ENCODE results near the gene FIP1L1. TPM values are rescaled to one million over a fixed set of nuclear protein-coding genes. Genes with fewer than 3 reads are reported as not detected.

FIP1L1 gene
- polyA plus RNA-seq, 1 of the 3 experiments (the other 2 are of a cell fraction): 20.3 TPM

- CTCF ChIA-PET: interaction anchor here (1.2 kb wide), 1 partner anchor 62 kb away, joined by 3 read pairs; no protein-coding TSS in a partner anchor
- Histone ChIP-seq H3K36me3 (replicated peaks in 1 of 2; ENCODE audit: control insufficient read depth in 1 of 2, insufficient read depth in 2 of 2, low read length in 1 of 2) (peaks cover 5 to 12% of the 10 kb centered on the region in 2 experiments), H3K4me2 (peak overlapping the region; percentile 83), H2AFZ (ENCODE audit: low read depth) (peak overlapping the region; percentile 91), H3F3A (replicated peaks; ENCODE audit: insufficient read depth) (no peaks in the 10 kb centered on the region), H3K27me3 (ENCODE audit: insufficient read depth) (no peaks in the 10 kb centered on the region), H3K4me3 (ENCODE audit: low read depth in 2 of 2, low read length in 1 of 2) (peak overlapping the region; percentile 82 to 96), H3K4me1 (ENCODE audit: control insufficient read depth in 1 of 2, insufficient read depth in 2 of 2, low read depth in 1 of 2, low read length in 1 of 2) (peaks cover 8 to 12% of the 10 kb centered on the region in 2 experiments; a peak in 3 of 4 replicates), H4K20me1 (ENCODE audit: insufficient read depth) (peaks cover 18% of the 10 kb centered on the region), H3K9ac (peak overlapping the region; percentile 88; the same call in 1 of the 2 replicates), H3K9me2 (no peaks in the 10 kb centered on the region), H3K9me3 (no peaks in the 10 kb centered on the region), H3K79me2 (ENCODE audit: insufficient read depth) (peaks cover 44% of the 10 kb centered on the region), H3K27ac (ENCODE audit: low read depth in 2 of 2, low read length in 1 of 2) (peak overlapping the region; percentile 74 to 79; a peak in 3 of 4 replicates)
- DNase-seq: peak; percentile 19
- WGBS (ENCODE audit: low lambda C conversion rate): 83% methylated on average over 5 of the region's 5 CpGs
- POLR2A ChIA-PET: interaction anchor here (1.2 to 2.3 kb wide), 3 partner anchors 11 to 326 kb away, joined by 3 to 7 read pairs (median 6); partner anchors contain the start of gene SCFD2
- TF ChIP-seq, protein P1, sequence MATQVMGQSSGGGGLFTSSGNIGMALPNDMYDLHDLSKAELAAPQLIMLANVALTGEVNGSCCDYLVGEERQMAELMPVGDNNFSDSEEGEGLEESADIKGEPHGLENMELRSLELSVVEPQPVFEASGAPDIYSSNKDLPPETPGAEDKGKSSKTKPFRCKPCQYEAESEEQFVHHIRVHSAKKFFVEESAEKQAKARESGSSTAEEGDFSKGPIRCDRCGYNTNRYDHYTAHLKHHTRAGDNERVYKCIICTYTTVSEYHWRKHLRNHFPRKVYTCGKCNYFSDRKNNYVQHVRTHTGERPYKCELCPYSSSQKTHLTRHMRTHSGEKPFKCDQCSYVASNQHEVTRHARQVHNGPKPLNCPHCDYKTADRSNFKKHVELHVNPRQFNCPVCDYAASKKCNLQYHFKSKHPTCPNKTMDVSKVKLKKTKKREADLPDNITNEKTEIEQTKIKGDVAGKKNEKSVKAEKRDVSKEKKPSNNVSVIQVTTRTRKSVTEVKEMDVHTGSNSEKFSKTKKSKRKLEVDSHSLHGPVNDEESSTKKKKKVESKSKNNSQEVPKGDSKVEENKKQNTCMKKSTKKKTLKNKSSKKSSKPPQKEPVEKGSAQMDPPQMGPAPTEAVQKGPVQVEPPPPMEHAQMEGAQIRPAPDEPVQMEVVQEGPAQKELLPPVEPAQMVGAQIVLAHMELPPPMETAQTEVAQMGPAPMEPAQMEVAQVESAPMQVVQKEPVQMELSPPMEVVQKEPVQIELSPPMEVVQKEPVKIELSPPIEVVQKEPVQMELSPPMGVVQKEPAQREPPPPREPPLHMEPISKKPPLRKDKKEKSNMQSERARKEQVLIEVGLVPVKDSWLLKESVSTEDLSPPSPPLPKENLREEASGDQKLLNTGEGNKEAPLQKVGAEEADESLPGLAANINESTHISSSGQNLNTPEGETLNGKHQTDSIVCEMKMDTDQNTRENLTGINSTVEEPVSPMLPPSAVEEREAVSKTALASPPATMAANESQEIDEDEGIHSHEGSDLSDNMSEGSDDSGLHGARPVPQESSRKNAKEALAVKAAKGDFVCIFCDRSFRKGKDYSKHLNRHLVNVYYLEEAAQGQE (IDR thresholded peaks at IDR 0.05; ENCODE audit: low read depth, low read length): no peak
- TF ChIP-seq POLR2AphosphoS5 (IDR thresholded peaks at IDR 0.05; ENCODE audit: low read depth, low read length) (no peak), CHD2 (IDR thresholded peaks at IDR 0.05; ENCODE audit: low read length, partially characterized antibody) (no peak), RAD21 (IDR thresholded peaks at IDR 0.05; ENCODE audit: low read length) (no peak), TEAD4 (IDR thresholded peaks at IDR 0.05; ENCODE audit: borderline replicate concordance, insufficient read depth) (no peak), JUND (IDR thresholded peaks at IDR 0.05) (no peak), YY1 (IDR thresholded peaks at IDR 0.05; ENCODE audit: low read depth) (no peak), FOXM1 (IDR thresholded peaks at IDR 0.05; ENCODE audit: low read depth) (no peak), MEF2A (IDR thresholded peaks at IDR 0.05; ENCODE audit: borderline replicate concordance, low read depth) (no peak), RCOR1 (IDR thresholded peaks at IDR 0.05; ENCODE audit: low read length) (no peak), MXI1 (IDR thresholded peaks at IDR 0.05; ENCODE audit: low read depth, low read length) (no peak)
- TF ChIP-seq, protein P2, sequence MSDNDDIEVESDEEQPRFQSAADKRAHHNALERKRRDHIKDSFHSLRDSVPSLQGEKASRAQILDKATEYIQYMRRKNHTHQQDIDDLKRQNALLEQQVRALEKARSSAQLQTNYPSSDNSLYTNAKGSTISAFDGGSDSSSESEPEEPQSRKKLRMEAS (IDR thresholded peaks at IDR 0.05; ENCODE audit: low read depth): no peak
These were observed 541 bp upstream of the FIP1L1 start for GRCh38 chr4:53376900-53377299.

DNA sequence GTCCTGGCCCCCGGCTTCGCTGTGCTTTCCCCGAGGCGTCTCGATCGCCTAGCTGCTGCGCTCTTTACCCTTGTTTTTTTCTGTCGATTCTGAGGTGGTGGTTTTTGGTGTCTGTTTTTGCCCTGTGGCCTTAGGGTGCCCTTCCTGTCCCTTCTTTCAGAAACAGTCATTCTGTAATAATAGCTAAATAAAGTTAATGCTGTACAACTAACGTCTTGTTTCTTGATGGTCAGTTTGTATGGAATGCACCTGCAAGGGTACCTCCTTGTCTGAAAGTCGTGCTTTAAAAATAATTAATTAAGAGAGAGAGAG, 686 bp downstream of the FIP1L1 start:
- Histone ChIP-seq H3K4me3 (ENCODE audit: low read depth in 2 of 2, low read length in 1 of 2) (peak overlapping the region; percentile 82 to 96), H3K9me3 (no peaks in the 10 kb centered on the region), H3K4me2 (peak overlapping the region; percentile 83), H3K79me2 (ENCODE audit: insufficient read depth) (peaks cover 57% of the 10 kb centered on the region), H3K36me3 (replicated peaks in 1 of 2; ENCODE audit: control insufficient read depth in 1 of 2, insufficient read depth in 2 of 2, low read length in 1 of 2) (peaks cover 13 to 22% of the 10 kb centered on the region in 2 experiments), H3K9ac (peak overlapping the region; percentile 88), H2AFZ (ENCODE audit: low read depth) (peak overlapping the region; percentile 83; the same call in 1 of the 2 replicates), H3K9me2 (no peaks in the 10 kb centered on the region), H3K4me1 (ENCODE audit: control insufficient read depth in 1 of 2, insufficient read depth in 2 of 2, low read depth in 1 of 2, low read length in 1 of 2) (peaks cover 8 to 12% of the 10 kb centered on the region in 2 experiments; a peak in 3 of 4 replicates), H3F3A (replicated peaks; ENCODE audit: insufficient read depth) (no peaks in the 10 kb centered on the region), H4K20me1 (ENCODE audit: insufficient read depth) (peaks cover 18% of the 10 kb centered on the region), H3K27me3 (ENCODE audit: insufficient read depth) (no peaks in the 10 kb centered on the region), H3K27ac (ENCODE audit: low read depth in 2 of 2, low read length in 1 of 2) (peak overlapping the region; percentile 74 to 94; a peak in 3 of 4 replicates)
- TF ChIP-seq GATA2 (CRISPR knock-in tag; IDR thresholded peaks at IDR 0.05) (no peak), RFX5 (IDR thresholded peaks at IDR 0.05; ENCODE audit: low read length) (no peak), TCF12 (IDR thresholded peaks at IDR 0.05) (no peak), FOXM1 (IDR thresholded peaks at IDR 0.05; ENCODE audit: low read depth) (no peak), FOSL2 (IDR thresholded peaks at IDR 0.05; ENCODE audit: borderline replicate concordance, low read depth) (no peak), SMC3 (IDR thresholded peaks at IDR 0.05; ENCODE audit: low read depth, low read length) (no peak), POLR2AphosphoS5 (IDR thresholded peaks at IDR 0.05; ENCODE audit: low read depth, low read length) (no peak), MEF2A (IDR thresholded peaks at IDR 0.05; ENCODE audit: borderline replicate concordance, low read depth) (no peak)
- TF ChIP-seq, protein P3, sequence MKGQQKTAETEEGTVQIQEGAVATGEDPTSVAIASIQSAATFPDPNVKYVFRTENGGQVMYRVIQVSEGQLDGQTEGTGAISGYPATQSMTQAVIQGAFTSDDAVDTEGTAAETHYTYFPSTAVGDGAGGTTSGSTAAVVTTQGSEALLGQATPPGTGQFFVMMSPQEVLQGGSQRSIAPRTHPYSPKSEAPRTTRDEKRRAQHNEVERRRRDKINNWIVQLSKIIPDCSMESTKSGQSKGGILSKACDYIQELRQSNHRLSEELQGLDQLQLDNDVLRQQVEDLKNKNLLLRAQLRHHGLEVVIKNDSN (IDR thresholded peaks at IDR 0.05; ENCODE audit: borderline replicate concordance, low read depth): no peak
- DNase-seq: no peak
- CTCF ChIA-PET: interaction anchor here (0.6 to 1.2 kb wide), 3 partner anchors 61 to 856 kb away, joined by 3 read pairs; no protein-coding TSS in a partner anchor
- POLR2A ChIA-PET: interaction anchor here (1.2 to 2.3 kb wide), 3 partner anchors 10 to 325 kb away, joined by 3 to 7 read pairs (median 6); partner anchors contain the start of gene SCFD2
- 2% methylated on average over 9 of the region's 10 CpGs for WGBS (ENCODE audit: low lambda C conversion rate)
